ENCODE data around the gene PLD4.

- TF ChIP-seq FOXA1 (IDR thresholded peaks at IDR 0.05) (no peak), SP1 (IDR thresholded peaks at IDR 0.05) (no peak), FOXK2 (IDR thresholded peaks at IDR 0.05) (no peak), TARDBP (IDR thresholded peaks at IDR 0.05) (no peak), LEF1 (IDR thresholded peaks at IDR 0.05; ENCODE audit: borderline replicate concordance) (no peak), ELF4 (IDR thresholded peaks at IDR 0.05) (no peak), CTBP1 (IDR thresholded peaks at IDR 0.05; ENCODE audit: borderline replicate concordance) (no peak), NFRKB (IDR thresholded peaks at IDR 0.05) (no peak)
- TF ChIP-seq, protein P1, sequence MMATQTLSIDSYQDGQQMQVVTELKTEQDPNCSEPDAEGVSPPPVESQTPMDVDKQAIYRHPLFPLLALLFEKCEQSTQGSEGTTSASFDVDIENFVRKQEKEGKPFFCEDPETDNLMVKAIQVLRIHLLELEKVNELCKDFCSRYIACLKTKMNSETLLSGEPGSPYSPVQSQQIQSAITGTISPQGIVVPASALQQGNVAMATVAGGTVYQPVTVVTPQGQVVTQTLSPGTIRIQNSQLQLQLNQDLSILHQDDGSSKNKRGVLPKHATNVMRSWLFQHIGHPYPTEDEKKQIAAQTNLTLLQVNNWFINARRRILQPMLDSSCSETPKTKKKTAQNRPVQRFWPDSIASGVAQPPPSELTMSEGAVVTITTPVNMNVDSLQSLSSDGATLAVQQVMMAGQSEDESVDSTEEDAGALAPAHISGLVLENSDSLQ (IDR thresholded peaks at IDR 0.05) = no peak
These were observed 41.7 kb downstream of the PLD4 start for GRCh38 chr14:104966261-104966865.
